Smooth muscle cell (in vitro differentiated cells): ENCODE measurements around the gene SNX11. TPM values are rescaled to one million over a fixed set of nuclear protein-coding genes. Genes with fewer than 3 reads are reported as not detected.

ENCODE experiments used
- DNase-seq: peaks from one replicate; lab custom pipeline; 2025; ENCODE audit not compliant: unreplicated experiment; lab: John Stamatoyannopoulos, UW
- H2AFZ ChIP-seq: fragments of 200-600 bp; sonication (generic); 2 replicates; pipeline ENCODE4 v1.6.0; 2016; ENCODE audit warnings: antibody characterized with exemption, low read depth, mild to moderate bottlenecking
- H3F3A ChIP-seq: fragments of 200-600 bp; sonication (generic); 2 replicates; pipeline ENCODE4 v1.6.0; 2017; ENCODE audit warnings: antibody characterized with exemption, low read depth
- H3K27ac ChIP-seq: fragments of 200-600 bp; sonication (generic); 2 replicates; pipeline ENCODE4 v1.5.1; 2016; ENCODE audit warnings: low read depth, mild to moderate bottlenecking
- H3K27me3 ChIP-seq: fragments of 200-600 bp; sonication (generic); 2 replicates; pipeline ENCODE4 v1.6.1; 2016; ENCODE audit warnings: low read depth, mild to moderate bottlenecking
- H3K36me3 ChIP-seq: fragments of 200-600 bp; sonication (generic); 2 replicates; pipeline ENCODE4 v1.5.1; 2016; ENCODE audit warnings: low read depth
- H3K4me1 ChIP-seq: fragments of 200-600 bp; sonication (generic); 2 replicates; pipeline ENCODE4 v1.5.1; 2016; ENCODE audit warnings: low read depth
- H3K4me2 ChIP-seq: fragments of 200-600 bp; sonication (generic); 2 replicates; pipeline ENCODE4 v1.6.0; 2016; ENCODE audit warnings: mild to moderate bottlenecking
- H3K4me3 ChIP-seq: fragments of 200-600 bp; sonication (generic); 2 replicates; pipeline ENCODE4 v1.5.1; 2016; ENCODE audit warnings: mild to moderate bottlenecking
- H3K79me2 ChIP-seq: fragments of 200-600 bp; sonication (generic); 2 replicates; pipeline ENCODE4 v1.6.0; 2016; ENCODE audit warnings: low read depth, mild to moderate bottlenecking
- H3K9ac ChIP-seq: fragments of 200-600 bp; sonication (generic); 2 replicates; pipeline ENCODE4 v1.6.0; 2016; ENCODE audit warnings: low read depth
- H3K9me3 ChIP-seq: fragments of 200-600 bp; sonication (generic); replicated peaks from 2 replicates; pipeline ENCODE4 v1.5.1; 2016; ENCODE audit warnings: low read depth
- H4K20me1 ChIP-seq: fragments of 200-600 bp; sonication (generic); 2 replicates; pipeline ENCODE4 v1.6.0; 2016; ENCODE audit warnings: low read depth
- CTCF ChIP-seq: fragments of 200-600 bp; sonication (generic); IDR thresholded peaks from 2 replicates; pipeline ENCODE4 v1.5.1; 2017; ENCODE audit warnings: borderline replicate concordance, mild to moderate bottlenecking, antibody characterized with exemption; ENCODE audit not compliant: insufficient read depth, poor library complexity, severe bottlenecking
- WGBS: methylation state at CpG from one replicate; pipeline ENCODE4 v1.1.7; 2016; ENCODE audit warnings: low lambda C conversion rate; 5-methylcytosine and 5-hydroxymethylcytosine counted together
- polyA plus RNA-seq: library from polyadenylated mRNA; unstranded; fragments of >200 nt; fragmentation: Nextera tagmentation; extraction: Ambion mirVana; gene quantifications from 2 replicates; pipeline ENCODE4 v1.2.1, GENCODE V29; 2016
- total RNA-seq: library from RNA; depleted of rRNA; stranded (reverse); fragments of >200 nt; gene quantifications from 2 replicates; pipeline ENCODE4 v1.2.3, GENCODE V29; 2014

SNX11 gene
- 9.9 and 15.3 TPM in 2 replicates for total RNA-seq
- 22.7 and 22.9 TPM in 2 replicates for polyA plus RNA-seq

- H3K79me2 ChIP-seq: peaks cover 40% of the 10 kb centered on the region
- H3K4me2 ChIP-seq: peak within 1 kb of the TSS; percentile 91
- peak; percentile 73 for DNase-seq
- H3K4me3 ChIP-seq: peak within 1 kb of the TSS; percentile 95
- 1% methylated on average over 63 of the region's 64 CpGs for WGBS
- H3K4me1 ChIP-seq: peaks cover 8% of the 10 kb centered on the region
- peaks cover 4% of the 10 kb centered on the region for H3F3A ChIP-seq
- TF ChIP-seq CTCF: peak; percentile 6
- peak within 1 kb of the TSS; percentile 99 for H2AFZ ChIP-seq
- H4K20me1 ChIP-seq: peaks cover 6% of the 10 kb centered on the region
- H3K9ac ChIP-seq: peak within 1 kb of the TSS; percentile 71
- no peaks in the 10 kb centered on the region for H3K36me3 ChIP-seq
- peak within 1 kb of the TSS; percentile 61 for H3K27ac ChIP-seq
- no peaks in the 10 kb centered on the region for H3K9me3 ChIP-seq
- H3K27me3 ChIP-seq: no peaks in the 10 kb centered on the region
These were observed at the start of gene SNX11 for GRCh38 chr17:48107137-48108055. Gene SNX11, plus strand, starts transcription at chr17:48107766. Its CDS starts 4,278 bp downstream, at chr17:48112044.

- Histone ChIP-seq H3K4me2 (no peak overlapping the region), H3K9ac (no peak overlapping the region), H3K4me3 (no peak overlapping the region), H3K27ac (peak overlapping the region; percentile 25), H3F3A (peaks cover 27% of the 10 kb centered on the region), H3K4me1 (peaks cover 15% of the 10 kb centered on the region), H3K36me3 (peaks cover 4% of the 10 kb centered on the region), H3K79me2 (peaks cover 45% of the 10 kb centered on the region), H3K27me3 (no peaks in the 10 kb centered on the region), H3K9me3 (no peaks in the 10 kb centered on the region), H2AFZ (no peak overlapping the region), H4K20me1 (peaks cover 65% of the 10 kb centered on the region)
- WGBS: 91% methylated on average over 11 of the region's 11 CpGs
- no peak for TF ChIP-seq CTCF
- no peak for DNase-seq
These were observed 49.0 kb upstream of the SNX11 start for GRCh38 chr17:48058393-48059124.

- Histone ChIP-seq H4K20me1 (peaks cover 61% of the 10 kb centered on the region), H3K27me3 (no peaks in the 10 kb centered on the region), H3F3A (peaks cover 25% of the 10 kb centered on the region), H3K4me1 (peaks cover 9% of the 10 kb centered on the region), H3K36me3 (peaks cover 4% of the 10 kb centered on the region), H3K4me3 (no peak overlapping the region), H3K9ac (no peak overlapping the region), H3K79me2 (peaks cover 45% of the 10 kb centered on the region), H3K27ac (peak overlapping the region; percentile 31), H2AFZ (no peak overlapping the region), H3K4me2 (no peak overlapping the region), H3K9me3 (no peaks in the 10 kb centered on the region)
- no peak for DNase-seq
- TF ChIP-seq CTCF: no peak
- WGBS: 96% methylated on average over 32 of the region's 32 CpGs
These were observed 48.4 kb upstream of the SNX11 start for GRCh38 chr17:48059125-48059668.
